Right cardiac atrium (tissue), 5 donors: Measurements from ENCODE around the gene STS. TPM values are rescaled to one million over a fixed set of nuclear protein-coding genes. Genes with fewer than 3 reads are reported as not detected.
"Not testable (repeated sequence)": the region's sequence is repeated elsewhere in the genome, so short reads cannot be mapped to it uniquely, and the experiment has no call there.

ENCODE experiments used
- ATAC-seq, 2 donors: fragments of 200-7000 bp; cut with Tn5 transposase; one replicate each; pipeline versions ENCODE4 v1.8.0 to v1.9.1; 2020; ENCODE audit warnings: moderate library complexity in 2 of 2, mild to moderate bottlenecking in 1 of 2
- DNase-seq, 3 donors: peaks; one replicate each; pipeline ENCODE4 v3.0.0-alpha.2; 2020
- H3K27ac ChIP-seq: one replicate; pipeline ENCODE4 v1.5.1; 2013; ENCODE audit warnings: mild to moderate bottlenecking, low read length, control low read depth, moderate library complexity
- H3K27me3 ChIP-seq: one replicate; pipeline ENCODE4 v1.6.1; 2013; ENCODE audit not compliant: control insufficient read depth, insufficient read depth
- H3K4me1 ChIP-seq: one replicate; pipeline ENCODE4 v1.6.1; 2013; ENCODE audit warnings: low read length; ENCODE audit not compliant: control insufficient read depth, insufficient read depth
- H3K4me3 ChIP-seq: one replicate; pipeline ENCODE4 v1.5.1; 2013; ENCODE audit warnings: low read length, control low read depth
- H3K9me3 ChIP-seq: one replicate; pipeline ENCODE4 v1.6.1; 2013; ENCODE audit warnings: low read length; ENCODE audit not compliant: control insufficient read depth
- WGBS: extraction: QIAGEN DNeasy Blood & Tissue Kit; methylation state at CpG from one replicate; pipeline ENCODE4 v1.1.7; 2013; 5-methylcytosine and 5-hydroxymethylcytosine counted together
- intact Hi-C, 4 donors: fragments of 100-400 bp; cut with DNase I; formaldehyde crosslinking; loops; one replicate each; pipeline versions ENCODE4 v1.11.0 to v1.14.0; 2022 to 2023
- polyA plus RNA-seq: library from polyadenylated mRNA; stranded (reverse); fragments of 200-250 nt; gene quantifications from one replicate; pipeline ENCODE4 v1.2.3, GENCODE V29; 2013
- total RNA-seq, 4 donors: library from RNA; stranded (reverse); fragmentation: NEBNext Ultra II Directional; extraction: Animal tissue kit (Norgen Biotek cat#: 25700); gene quantifications; one replicate each; pipeline ENCODE4 v1.2.1, GENCODE V29; 2021
- donor health status: healthy with polysubstance abuse.
- donor health status: DM: no; HTN: yes; CAD: no.
- donor health status: DM: no; HTN: no; CAD: no.
- donor health status: DM: no; HTN: yes; CAD: no; lungs with severe emphysema.
- donor health status: DM: yes; HTN: yes; CAD: no.

Gene STS
- total and polyA plus RNA-seq, 5 donors = 2.7 to 8.1 (median 6.8) TPM

GRCh38 chrX:7156879-7157278 lies 9.4 kb downstream of the STS start:
- WGBS = 85% methylated on average over 3 of the region's 3 CpGs
- Histone ChIP-seq H3K27me3 (no peaks in the 10 kb centered on the region), H3K27ac (no peak overlapping the region), H3K9me3 (no peaks in the 10 kb centered on the region), H3K4me3 (no peak overlapping the region), H3K4me1 (no peaks in the 10 kb centered on the region)
- no peak for ATAC-seq
- intact Hi-C loops = no loop called here
- no peak for DNase-seq

DNA sequence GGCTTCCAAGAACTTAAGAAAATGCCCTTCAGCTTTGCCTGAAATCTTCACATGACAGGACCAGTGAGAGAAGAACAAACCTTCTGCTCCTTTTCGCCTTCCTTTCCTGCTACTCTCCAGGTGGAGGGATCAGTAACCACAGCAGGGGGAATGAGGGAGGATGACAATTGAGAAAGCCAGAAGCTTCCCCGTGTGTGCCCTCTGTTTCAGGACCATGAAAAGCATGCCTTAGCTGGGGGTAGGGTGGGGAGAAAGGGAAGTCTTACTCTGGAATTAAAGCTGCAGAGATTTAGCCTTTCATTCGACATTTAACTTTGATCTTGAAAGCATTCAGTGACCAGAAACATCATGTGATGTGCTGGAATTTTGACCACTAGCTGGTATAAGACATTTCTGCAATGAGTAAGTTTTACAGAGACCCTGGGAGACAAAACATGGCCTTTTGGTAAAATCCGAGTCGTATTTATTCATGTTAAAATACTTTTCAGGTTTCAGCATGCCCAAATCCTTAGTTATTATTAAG lies 11.0 kb downstream of the STS start:
- 75% methylated on average over 5 of the region's 5 CpGs for WGBS
- Histone ChIP-seq H3K4me3 (no peak overlapping the region), H3K4me1 (no peaks in the 10 kb centered on the region), H3K27me3 (no peaks in the 10 kb centered on the region), H3K27ac (no peak overlapping the region), H3K9me3 (no peaks in the 10 kb centered on the region)
- no peak for DNase-seq
- no peak for ATAC-seq
- intact Hi-C loops = no loop called here

DNA sequence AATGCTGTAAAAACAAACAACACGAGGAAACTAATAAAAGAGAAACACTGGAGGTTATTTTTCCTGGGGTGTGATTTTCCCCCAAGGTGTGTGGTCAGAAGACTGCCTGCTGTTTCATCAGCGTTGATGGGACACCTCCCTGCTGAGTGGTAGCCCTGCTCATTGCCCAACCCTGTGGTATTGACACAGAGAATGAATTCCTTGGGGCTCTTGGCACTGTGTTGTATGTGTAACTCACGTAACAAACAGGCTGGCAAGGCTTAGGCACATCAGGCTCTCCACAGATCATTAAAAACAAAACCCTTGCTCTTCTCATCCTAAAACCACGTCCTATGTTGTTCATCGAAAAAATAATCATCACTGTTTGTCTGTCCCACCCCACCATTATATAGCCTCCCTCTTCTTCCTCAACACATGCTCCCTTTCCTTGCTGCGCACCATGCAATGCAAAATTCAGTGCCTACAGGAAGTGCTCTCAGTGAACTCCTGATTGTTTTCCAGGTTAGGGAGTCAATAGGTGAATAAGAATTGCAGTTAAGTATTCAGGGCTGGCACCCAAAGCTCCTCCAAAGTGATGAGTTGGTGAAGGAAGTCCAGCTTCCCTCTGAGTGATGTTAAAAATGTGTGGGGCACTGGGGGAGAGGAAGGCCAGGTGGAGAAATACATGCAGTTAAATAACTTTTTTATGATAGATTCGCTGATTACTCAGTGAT lies 11.8 kb downstream of the STS start:
- ATAC-seq (no peak), DNase-seq (no peak)
- H3K27me3 ChIP-seq = no peaks in the 10 kb centered on the region
- intact Hi-C loops = no loop called here
- WGBS = 75% methylated on average over 7 of the region's 7 CpGs
- no peaks in the 10 kb centered on the region for H3K4me1 ChIP-seq
- no peak overlapping the region for H3K4me3 ChIP-seq
- no peaks in the 10 kb centered on the region for H3K9me3 ChIP-seq
- no peak overlapping the region for H3K27ac ChIP-seq

GRCh38 chrX:7163146-7163677 lies 15.7 kb downstream of the STS start:
- no peak overlapping the region for H3K27ac ChIP-seq
- no peak overlapping the region for H3K4me3 ChIP-seq
- 33% methylated on average over 1 of the region's 1 CpG for WGBS
- H3K4me1 ChIP-seq = no peaks in the 10 kb centered on the region
- no peak for DNase-seq
- intact Hi-C loops = no loop called here
- no peaks in the 10 kb centered on the region for H3K27me3 ChIP-seq
- H3K9me3 ChIP-seq = no peaks in the 10 kb centered on the region
- no peak for ATAC-seq

DNA sequence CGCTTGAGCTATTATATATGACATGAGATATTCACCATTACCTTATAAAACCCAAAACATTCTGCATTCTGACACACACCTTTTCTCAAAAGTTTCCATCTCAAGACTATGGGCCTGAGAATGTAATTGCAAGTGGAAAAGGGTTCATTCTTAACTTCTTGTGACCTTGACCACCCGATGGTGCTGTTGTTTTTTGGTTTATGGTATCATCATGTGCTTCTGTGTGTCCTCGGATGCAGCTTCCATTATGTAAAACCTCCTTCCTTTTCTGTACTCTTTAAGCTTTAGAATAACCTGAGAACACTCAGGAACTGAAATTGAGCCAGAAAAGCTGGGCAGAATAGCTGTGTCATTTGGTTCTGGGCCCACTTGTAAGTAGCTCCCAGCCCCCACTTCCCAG lies 16.7 kb downstream of the STS start:
- WGBS = 74% methylated on average over 3 of the region's 3 CpGs
- intact Hi-C loops = no loop called here
- no peaks in the 10 kb centered on the region for H3K9me3 ChIP-seq
- no peak overlapping the region for H3K4me3 ChIP-seq
- H3K27ac ChIP-seq = no peak overlapping the region
- no peak for DNase-seq
- no peaks in the 10 kb centered on the region for H3K4me1 ChIP-seq
- no peak for ATAC-seq
- H3K27me3 ChIP-seq = no peaks in the 10 kb centered on the region

GRCh38 chrX:7168371-7168770 lies 20.9 kb downstream of the STS start:
- 94% methylated on average over 1 of the region's 1 CpG for WGBS
- Histone ChIP-seq H3K4me1 (no peaks in the 10 kb centered on the region), H3K27ac (no peak overlapping the region), H3K9me3 (no peaks in the 10 kb centered on the region), H3K27me3 (no peaks in the 10 kb centered on the region), H3K4me3 (no peak overlapping the region)
- intact Hi-C loops = no loop called here
- DNase-seq (no peak), ATAC-seq (no peak)

- intact Hi-C loops = no loop called here
- Histone ChIP-seq H3K27me3 (no peaks in the 10 kb centered on the region), H3K27ac (no peak overlapping the region), H3K4me3 (no peak overlapping the region), H3K9me3 (no peaks in the 10 kb centered on the region), H3K4me1 (no peaks in the 10 kb centered on the region)
- ATAC-seq = no peak
- WGBS = 60% methylated on average over 3 of the region's 3 CpGs
- no peak for DNase-seq
Measured at GRCh38 chrX:7169627-7170026, 22.1 kb downstream of the STS start.

DNA sequence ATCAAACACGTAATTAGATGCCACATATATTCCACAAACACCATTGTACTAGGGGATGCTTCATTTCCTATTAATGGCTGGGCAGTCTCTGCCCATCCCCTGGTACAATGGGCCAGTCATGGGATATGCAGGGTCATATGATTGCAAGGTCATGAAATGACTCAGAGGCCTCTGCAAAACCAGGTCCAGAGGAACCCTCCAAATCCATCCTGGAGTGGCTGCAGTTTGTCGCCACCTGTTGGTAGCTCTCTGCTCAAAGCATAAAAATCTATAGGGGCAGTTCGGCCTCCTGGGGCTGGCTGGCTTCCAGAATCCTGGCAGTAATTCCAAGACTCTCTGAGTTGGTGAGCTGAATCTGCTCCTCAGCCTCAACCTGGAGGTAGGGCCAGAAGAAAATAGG lies 23.4 kb downstream of the STS start:
- Histone ChIP-seq H3K4me1 (no peaks in the 10 kb centered on the region), H3K27ac (no peak overlapping the region), H3K4me3 (no peak overlapping the region), H3K27me3 (no peaks in the 10 kb centered on the region), H3K9me3 (no peaks in the 10 kb centered on the region)
- WGBS = 92% methylated on average over 3 of the region's 3 CpGs
- intact Hi-C loops = no loop called here
- DNase-seq (no peak), ATAC-seq (no peak)

GRCh38 chrX:7178859-7179258 lies 31.3 kb downstream of the STS start:
- 92% methylated on average over 2 of the region's 2 CpGs for WGBS
- H3K4me1 ChIP-seq, DNase-seq, H3K9me3 ChIP-seq, intact Hi-C loops, ATAC-seq, H3K4me3 ChIP-seq, H3K27me3 ChIP-seq, H3K27ac ChIP-seq: not testable (repeated sequence)

GRCh38 chrX:7179446-7179845 lies 31.9 kb downstream of the STS start:
- no peaks in the 10 kb centered on the region for H3K4me1 ChIP-seq
- WGBS = 89% methylated on average over 2 of the region's 2 CpGs
- ATAC-seq = no peak
- H3K9me3 ChIP-seq = no peaks in the 10 kb centered on the region
- no peaks in the 10 kb centered on the region for H3K27me3 ChIP-seq
- H3K4me3 ChIP-seq = no peak overlapping the region
- no peak overlapping the region for H3K27ac ChIP-seq
- DNase-seq = no peak
- intact Hi-C loops = no loop called here

DNA sequence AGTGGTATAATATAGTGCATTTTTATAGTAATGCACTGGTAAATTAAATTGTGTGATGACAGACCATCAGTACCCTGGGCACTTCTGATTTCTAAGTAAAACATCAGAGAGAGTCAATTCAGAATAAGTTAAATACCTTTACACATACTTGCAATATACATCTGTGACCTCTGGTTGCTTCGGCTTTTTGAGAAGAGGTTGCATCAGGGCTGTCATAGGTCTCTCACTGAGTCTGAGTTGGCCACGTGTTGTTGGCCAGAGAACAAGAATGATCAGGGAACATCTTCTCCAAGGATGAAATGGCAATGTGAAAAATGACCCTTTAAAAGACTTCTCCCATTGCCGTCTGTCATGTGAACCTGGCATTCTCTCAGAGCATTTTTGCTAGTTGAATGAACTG lies 37.3 kb downstream of the STS start:
- Histone ChIP-seq H3K4me3 (no peak overlapping the region), H3K4me1 (no peaks in the 10 kb centered on the region), H3K27me3 (no peaks in the 10 kb centered on the region), H3K27ac (no peak overlapping the region), H3K9me3 (no peaks in the 10 kb centered on the region)
- 82% methylated on average over 3 of the region's 3 CpGs for WGBS
- ATAC-seq (no peak), DNase-seq (no peak)
- intact Hi-C loops = no loop called here
